Activated naive CD8-positive, alpha-beta T cell treated with anti-CD3 and anti-CD28 coated beads, Interleukin-2, amount 50 U/mL, for 24 hours (primary cell): Measurements from ENCODE around the gene EXOC4.

ENCODE experiments used
- ATAC-seq: fragments of 150-1000 bp; cut with Tn5 transposase; one replicate; pipeline ENCODE4 v1.10.0; 2021
- DNase-seq: peaks from one replicate; pipeline ENCODE4 v3.0.0; 2021
- H3K27ac Mint-ChIP-seq: one replicate; pipeline ENCODE4 v1.8.0; 2021; ENCODE audit warnings: mild to moderate bottlenecking, mixed read lengths
- H3K27me3 Mint-ChIP-seq: one replicate; pipeline ENCODE4 v1.8.0; 2021; ENCODE audit warnings: mixed read lengths
- H3K36me3 Mint-ChIP-seq: one replicate; pipeline ENCODE4 v1.8.0; 2021; ENCODE audit warnings: low read depth, mixed read lengths
- H3K4me1 Mint-ChIP-seq: one replicate; pipeline ENCODE4 v1.8.0; 2021; ENCODE audit warnings: mixed read lengths
- H3K4me3 Mint-ChIP-seq: one replicate; pipeline ENCODE4 v1.8.0; 2021; ENCODE audit warnings: mild to moderate bottlenecking, moderate library complexity, mixed read lengths
- H3K9me3 Mint-ChIP-seq: one replicate; pipeline ENCODE4 v1.8.0; 2021; ENCODE audit warnings: mixed read lengths

The EXOC4 gene

GRCh38 chr7:133510326-133511055, 257.6 kb downstream of the EXOC4 start:
- no peak for DNase-seq
- Mint-ChIP-seq H3K4me3 (no peak overlapping the region), H3K4me1 (no peaks in the 10 kb centered on the region), H3K36me3 (peaks cover 13% of the 10 kb centered on the region), H3K27ac (no peak overlapping the region), H3K9me3 (peaks cover 4% of the 10 kb centered on the region), H3K27me3 (no peaks in the 10 kb centered on the region)
- no peak for ATAC-seq

DNA sequence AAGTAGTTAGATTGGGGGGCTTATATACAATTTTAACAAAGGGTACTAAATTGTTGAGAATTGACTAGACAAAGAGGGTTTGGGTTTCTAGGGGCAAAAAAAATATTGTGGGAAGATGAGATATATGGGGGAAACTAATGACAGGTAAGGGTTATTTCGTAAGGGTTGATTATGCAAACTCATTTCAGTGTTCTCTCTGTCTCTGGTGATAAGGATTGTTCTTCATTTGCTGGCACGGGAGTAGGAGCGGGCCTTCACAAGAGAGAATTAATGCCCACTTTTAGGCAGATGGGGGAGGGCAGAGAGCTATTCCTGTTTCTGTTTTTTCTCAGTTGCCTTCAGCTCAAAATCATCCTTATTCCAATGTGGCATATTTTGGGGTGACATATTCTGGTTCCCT, 258.4 kb downstream of the EXOC4 start:
- DNase-seq: no peak
- no peaks in the 10 kb centered on the region for H3K4me1 Mint-ChIP-seq
- no peak overlapping the region for H3K27ac Mint-ChIP-seq
- peaks cover 5% of the 10 kb centered on the region for H3K9me3 Mint-ChIP-seq
- no peak overlapping the region for H3K4me3 Mint-ChIP-seq
- H3K36me3 Mint-ChIP-seq: peaks cover 14% of the 10 kb centered on the region
- no peaks in the 10 kb centered on the region for H3K27me3 Mint-ChIP-seq
- no peak for ATAC-seq

DNA sequence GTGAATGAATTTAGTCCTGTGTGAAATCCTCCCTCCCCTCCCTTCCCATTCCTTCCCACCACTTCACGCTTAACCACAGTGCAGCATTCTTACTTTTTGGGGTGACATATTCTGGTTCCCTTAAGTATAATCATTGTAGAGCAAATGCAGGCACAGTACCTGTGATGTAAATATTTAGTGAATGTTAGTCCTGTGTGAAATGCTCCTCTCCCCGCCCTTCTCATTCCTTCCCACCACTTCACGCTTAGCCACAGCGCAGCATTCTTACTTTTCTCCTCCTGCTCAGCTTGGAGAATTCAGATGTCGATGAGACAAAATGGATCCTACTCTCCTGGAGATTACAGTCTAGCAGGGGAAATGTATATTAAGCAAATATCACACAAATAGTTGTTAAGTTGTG, 258.8 kb downstream of the EXOC4 start:
- Mint-ChIP-seq H3K27ac (no peak overlapping the region), H3K36me3 (peaks cover 17% of the 10 kb centered on the region)

GRCh38 chr7:133512560-133512959, 259.7 kb downstream of the EXOC4 start:
- no peak overlapping the region for H3K4me3 Mint-ChIP-seq
- no peak overlapping the region for H3K27ac Mint-ChIP-seq
- no peak for ATAC-seq
- H3K27me3 Mint-ChIP-seq: no peaks in the 10 kb centered on the region
- H3K4me1 Mint-ChIP-seq: no peaks in the 10 kb centered on the region
- H3K36me3 Mint-ChIP-seq: peaks cover 19% of the 10 kb centered on the region
- H3K9me3 Mint-ChIP-seq: peaks cover 9% of the 10 kb centered on the region
- no peak for DNase-seq

More for the DNA sequence above, 258.8 kb downstream of the EXOC4 start:
- no peak overlapping the region for H3K4me3 Mint-ChIP-seq
- no peak for ATAC-seq
- no peak for DNase-seq
- no peaks in the 10 kb centered on the region for H3K4me1 Mint-ChIP-seq
- H3K27me3 Mint-ChIP-seq: no peaks in the 10 kb centered on the region
- peaks cover 9% of the 10 kb centered on the region for H3K9me3 Mint-ChIP-seq

DNA sequence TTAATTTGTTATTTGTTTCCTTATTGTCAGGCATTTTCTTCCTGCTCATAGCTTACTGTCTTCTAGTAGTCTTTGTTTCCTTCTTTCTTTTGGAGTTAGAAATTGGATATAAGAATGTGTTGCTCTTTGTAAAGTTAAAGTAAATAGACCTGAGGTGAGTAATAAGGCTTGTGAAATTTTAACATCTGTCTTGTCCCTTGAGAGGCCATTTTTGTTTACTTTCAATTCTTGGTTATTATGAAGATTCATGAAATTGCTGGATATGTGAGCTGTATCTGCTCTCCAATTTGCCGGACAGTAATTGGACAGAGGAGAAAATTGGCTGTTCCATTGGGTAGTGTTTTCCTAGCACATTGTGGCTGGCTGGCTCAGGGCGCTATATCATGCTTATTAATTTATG, 260.7 kb downstream of the EXOC4 start:
- DNase-seq (no peak), ATAC-seq (no peak)
- peaks cover 16% of the 10 kb centered on the region for H3K36me3 Mint-ChIP-seq
- no peak overlapping the region for H3K27ac Mint-ChIP-seq
- H3K9me3 Mint-ChIP-seq: peaks cover 9% of the 10 kb centered on the region
- no peak overlapping the region for H3K4me3 Mint-ChIP-seq
- H3K4me1 Mint-ChIP-seq: no peaks in the 10 kb centered on the region
- no peaks in the 10 kb centered on the region for H3K27me3 Mint-ChIP-seq

DNA sequence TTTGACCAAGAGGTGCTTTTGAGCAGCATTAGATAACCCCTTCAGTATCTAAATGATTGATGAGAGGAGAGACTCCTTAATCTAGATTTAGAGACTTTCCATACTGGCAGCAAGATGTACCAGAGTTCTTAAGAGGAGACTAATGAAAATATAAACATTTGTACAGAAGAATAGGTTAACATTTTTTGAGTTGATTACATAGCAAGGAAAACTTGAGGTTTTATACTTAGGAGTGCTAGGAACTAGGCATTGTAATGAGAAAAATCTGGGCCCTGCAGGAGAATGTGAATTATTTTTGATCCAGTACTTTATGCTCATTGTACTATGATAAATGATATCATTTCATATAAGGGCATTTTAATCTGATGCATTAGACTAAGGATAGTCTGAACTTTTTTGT, 261.7 kb downstream of the EXOC4 start:
- no peak overlapping the region for H3K27ac Mint-ChIP-seq
- H3K4me3 Mint-ChIP-seq: no peak overlapping the region
- no peaks in the 10 kb centered on the region for H3K27me3 Mint-ChIP-seq
- H3K9me3 Mint-ChIP-seq: peaks cover 9% of the 10 kb centered on the region
- H3K4me1 Mint-ChIP-seq: no peaks in the 10 kb centered on the region
- ATAC-seq (no peak), DNase-seq (no peak)
- H3K36me3 Mint-ChIP-seq: peaks cover 15% of the 10 kb centered on the region

GRCh38 chr7:133517766-133518165, 264.9 kb downstream of the EXOC4 start:
- Mint-ChIP-seq H3K4me1 (no peaks in the 10 kb centered on the region), H3K4me3 (no peak overlapping the region), H3K9me3 (peaks cover 9% of the 10 kb centered on the region), H3K36me3 (peaks cover 10% of the 10 kb centered on the region), H3K27ac (no peak overlapping the region), H3K27me3 (no peaks in the 10 kb centered on the region)
- DNase-seq: no peak
- no peak for ATAC-seq

DNA sequence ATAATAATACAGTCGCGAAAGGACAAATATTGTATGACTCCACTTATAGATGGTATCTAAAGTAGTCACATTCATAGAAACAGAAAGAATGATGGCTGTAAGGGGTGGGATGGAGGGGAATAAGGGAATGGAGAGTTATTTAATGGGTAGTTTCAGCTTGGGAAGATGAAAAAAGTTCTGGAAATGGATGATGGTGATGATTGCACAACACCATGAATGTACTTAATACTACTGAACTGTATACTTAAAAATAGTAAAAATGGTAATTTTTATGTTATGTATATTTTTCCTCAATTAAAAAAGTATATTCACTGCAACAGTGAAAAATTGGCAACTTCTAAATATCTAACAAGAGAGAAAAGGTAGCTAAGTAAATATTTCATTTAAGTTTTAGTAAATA, 265.8 kb downstream of the EXOC4 start:
- Mint-ChIP-seq H3K36me3 (peaks cover 6% of the 10 kb centered on the region), H3K4me3 (no peak overlapping the region), H3K27ac (no peak overlapping the region), H3K9me3 (peaks cover 9% of the 10 kb centered on the region), H3K4me1 (no peaks in the 10 kb centered on the region), H3K27me3 (no peaks in the 10 kb centered on the region)
- ATAC-seq (no peak), DNase-seq (no peak)

GRCh38 chr7:133520248-133520647, 267.4 kb downstream of the EXOC4 start:
- DNase-seq (no peak), ATAC-seq (no peak)
- peaks cover 9% of the 10 kb centered on the region for H3K9me3 Mint-ChIP-seq
- H3K27ac Mint-ChIP-seq: no peak overlapping the region
- H3K4me1 Mint-ChIP-seq: no peaks in the 10 kb centered on the region
- no peaks in the 10 kb centered on the region for H3K27me3 Mint-ChIP-seq
- no peak overlapping the region for H3K4me3 Mint-ChIP-seq
- H3K36me3 Mint-ChIP-seq: peaks cover 6% of the 10 kb centered on the region

DNA sequence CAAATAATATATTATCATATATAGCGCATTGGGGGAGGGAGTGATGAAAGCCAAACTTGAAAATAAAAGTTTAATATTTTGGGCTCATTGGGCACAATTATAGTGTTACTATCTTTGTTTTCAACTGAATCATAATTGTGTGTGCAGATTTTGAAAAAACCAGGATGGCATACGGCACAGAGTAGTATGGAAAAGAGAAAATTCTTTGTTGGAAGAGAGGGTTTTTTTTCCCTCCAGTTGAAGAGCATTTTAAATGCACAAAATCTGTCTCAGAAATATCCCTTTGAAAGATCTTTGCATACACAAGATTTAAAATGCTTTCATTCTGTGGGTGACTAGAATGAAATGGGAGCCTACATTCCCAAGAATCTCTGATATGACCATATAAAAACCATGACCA, 269.6 kb downstream of the EXOC4 start:
- DNase-seq: no peak
- Mint-ChIP-seq H3K27me3 (no peaks in the 10 kb centered on the region), H3K4me1 (no peaks in the 10 kb centered on the region), H3K36me3 (no peaks in the 10 kb centered on the region), H3K9me3 (peaks cover 3% of the 10 kb centered on the region), H3K27ac (no peak overlapping the region), H3K4me3 (no peak overlapping the region)
- ATAC-seq: no peak

GRCh38 chr7:133528796-133529195, 275.9 kb downstream of the EXOC4 start:
- no peak for DNase-seq
- no peak for ATAC-seq
- H3K4me1 Mint-ChIP-seq: no peaks in the 10 kb centered on the region
- H3K4me3 Mint-ChIP-seq: no peak overlapping the region
- no peaks in the 10 kb centered on the region for H3K9me3 Mint-ChIP-seq
- H3K36me3 Mint-ChIP-seq: no peaks in the 10 kb centered on the region
- H3K27me3 Mint-ChIP-seq: no peaks in the 10 kb centered on the region
- no peak overlapping the region for H3K27ac Mint-ChIP-seq

GRCh38 chr7:133529861-133530260, 277.0 kb downstream of the EXOC4 start:
- Mint-ChIP-seq H3K27me3 (no peaks in the 10 kb centered on the region), H3K4me1 (no peaks in the 10 kb centered on the region), H3K9me3 (no peaks in the 10 kb centered on the region), H3K4me3 (no peak overlapping the region), H3K27ac (no peak overlapping the region), H3K36me3 (no peaks in the 10 kb centered on the region)
- DNase-seq (no peak), ATAC-seq (no peak)

DNA sequence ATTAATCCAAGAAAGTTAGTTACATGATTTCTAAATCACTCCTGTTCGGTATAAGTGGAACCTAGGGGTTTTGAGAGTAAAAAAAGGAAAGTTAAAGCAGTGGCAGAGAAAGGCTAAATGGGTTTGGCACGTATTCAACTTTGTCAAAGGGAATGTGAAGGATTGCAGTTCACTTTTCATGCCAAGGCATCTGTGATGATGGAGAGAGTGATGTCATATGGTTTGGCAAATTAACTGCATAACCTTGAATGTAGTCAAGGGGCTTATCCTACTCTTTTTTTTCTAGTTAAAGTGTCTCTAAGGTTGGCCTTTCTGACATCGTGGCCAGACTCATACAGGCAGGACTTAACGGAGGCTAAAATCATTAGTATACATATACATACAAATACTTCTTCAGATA, 277.8 kb downstream of the EXOC4 start:
- no peaks in the 10 kb centered on the region for H3K4me1 Mint-ChIP-seq
- H3K9me3 Mint-ChIP-seq: no peaks in the 10 kb centered on the region
- H3K27me3 Mint-ChIP-seq: no peaks in the 10 kb centered on the region
- no peak overlapping the region for H3K4me3 Mint-ChIP-seq
- DNase-seq: no peak
- H3K27ac Mint-ChIP-seq: no peak overlapping the region
- ATAC-seq: no peak
- no peaks in the 10 kb centered on the region for H3K36me3 Mint-ChIP-seq

DNA sequence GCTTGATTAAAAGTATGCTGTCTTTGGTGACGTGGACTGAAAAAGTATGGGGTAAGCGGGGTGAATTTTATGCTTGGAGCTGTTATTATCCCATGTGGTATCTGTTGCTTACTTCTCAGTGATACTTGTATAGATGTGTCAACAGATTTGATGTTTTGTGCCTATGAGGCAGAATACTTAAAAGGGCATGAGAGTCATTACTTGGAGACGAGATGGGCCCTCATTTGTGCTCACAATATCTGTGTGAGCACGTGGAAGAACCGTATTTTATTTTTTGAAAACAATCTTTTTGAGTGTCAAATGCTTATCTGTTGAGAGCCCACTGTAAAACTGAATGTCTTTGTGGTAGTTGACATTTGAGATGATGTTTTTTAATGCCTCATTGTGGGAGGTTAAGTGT, 281.9 kb downstream of the EXOC4 start:
- peaks cover 4% of the 10 kb centered on the region for H3K9me3 Mint-ChIP-seq
- no peak overlapping the region for H3K27ac Mint-ChIP-seq
- H3K4me1 Mint-ChIP-seq: no peaks in the 10 kb centered on the region
- no peak for ATAC-seq
- H3K4me3 Mint-ChIP-seq: no peak overlapping the region
- H3K27me3 Mint-ChIP-seq: no peaks in the 10 kb centered on the region
- DNase-seq: no peak
- H3K36me3 Mint-ChIP-seq: peaks cover 4% of the 10 kb centered on the region

DNA sequence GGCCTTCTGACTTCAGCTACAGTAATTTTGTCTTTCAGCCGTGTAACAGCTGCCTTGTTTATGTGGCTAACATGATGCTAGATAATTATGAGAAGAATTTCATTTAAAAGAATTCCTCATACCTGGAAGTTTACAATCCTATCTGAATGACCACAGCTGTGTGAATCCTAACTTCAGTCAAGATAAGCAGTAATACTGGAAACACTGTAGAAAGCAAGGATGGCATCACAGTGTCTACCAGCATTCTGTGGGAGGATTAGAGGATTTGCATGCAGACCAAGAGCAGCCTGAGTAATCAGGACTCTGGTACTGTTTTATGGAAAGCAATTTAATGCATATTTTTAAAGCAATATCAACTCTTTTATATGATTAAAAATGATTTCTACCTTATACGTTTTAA, 282.4 kb downstream of the EXOC4 start:
- H3K36me3 Mint-ChIP-seq: peaks cover 4% of the 10 kb centered on the region
- H3K27ac Mint-ChIP-seq: no peak overlapping the region
- H3K4me3 Mint-ChIP-seq: no peak overlapping the region

GRCh38 chr7:133536450-133536849, 283.6 kb downstream of the EXOC4 start:
- H3K27ac Mint-ChIP-seq: no peak overlapping the region

More for the DNA sequence above, 282.4 kb downstream of the EXOC4 start:
- DNase-seq (no peak), ATAC-seq (no peak)
- Mint-ChIP-seq H3K4me1 (no peaks in the 10 kb centered on the region), H3K27me3 (no peaks in the 10 kb centered on the region), H3K9me3 (peaks cover 4% of the 10 kb centered on the region)

More at GRCh38 chr7:133536450-133536849, 283.6 kb downstream of the EXOC4 start:
- H3K4me3 Mint-ChIP-seq: no peak overlapping the region
- H3K36me3 Mint-ChIP-seq: peaks cover 4% of the 10 kb centered on the region
- no peaks in the 10 kb centered on the region for H3K4me1 Mint-ChIP-seq
- peaks cover 4% of the 10 kb centered on the region for H3K9me3 Mint-ChIP-seq
- H3K27me3 Mint-ChIP-seq: no peaks in the 10 kb centered on the region
- no peak for ATAC-seq
- DNase-seq: no peak
